Measurements from ENCODE around the gene ANKRD63. TPM values are rescaled to one million over a fixed set of nuclear protein-coding genes. Genes with fewer than 3 reads are reported as not detected.

The ANKRD63 gene
- total and polyA plus RNA-seq, 2 of the 8 experiments (the other 6 are each of a cell fraction or from before 2014, with no cell fraction given) = 0.18 to 0.26 TPM

DNA sequence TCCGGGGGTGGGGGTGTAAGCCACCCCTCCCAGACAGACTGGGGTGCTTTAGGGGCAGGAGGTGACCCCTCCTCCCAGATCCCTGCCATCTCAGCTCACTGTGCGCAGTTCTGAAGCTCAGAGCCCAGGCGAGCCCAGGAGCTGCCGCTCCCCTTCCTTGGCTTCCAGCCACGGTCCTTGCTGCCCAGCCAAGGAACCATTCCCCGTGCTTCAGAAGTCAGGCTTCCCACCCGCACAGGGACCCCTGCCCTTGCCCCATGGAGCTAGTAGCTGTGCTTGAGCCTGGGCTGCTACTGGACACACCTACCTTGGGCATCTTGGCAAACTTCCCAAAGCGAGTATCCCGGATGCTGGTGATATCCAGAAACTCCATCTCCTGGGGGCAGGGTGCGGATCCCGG lies 20.1 kb upstream of the ANKRD63 start (continued):
- TF ChIP-seq, protein P1, sequence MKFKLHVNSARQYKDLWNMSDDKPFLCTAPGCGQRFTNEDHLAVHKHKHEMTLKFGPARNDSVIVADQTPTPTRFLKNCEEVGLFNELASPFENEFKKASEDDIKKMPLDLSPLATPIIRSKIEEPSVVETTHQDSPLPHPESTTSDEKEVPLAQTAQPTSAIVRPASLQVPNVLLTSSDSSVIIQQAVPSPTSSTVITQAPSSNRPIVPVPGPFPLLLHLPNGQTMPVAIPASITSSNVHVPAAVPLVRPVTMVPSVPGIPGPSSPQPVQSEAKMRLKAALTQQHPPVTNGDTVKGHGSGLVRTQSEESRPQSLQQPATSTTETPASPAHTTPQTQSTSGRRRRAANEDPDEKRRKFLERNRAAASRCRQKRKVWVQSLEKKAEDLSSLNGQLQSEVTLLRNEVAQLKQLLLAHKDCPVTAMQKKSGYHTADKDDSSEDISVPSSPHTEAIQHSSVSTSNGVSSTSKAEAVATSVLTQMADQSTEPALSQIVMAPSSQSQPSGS (IDR thresholded peaks at IDR 0.05; ENCODE audit: low read length) = no peak
- no peak for TF ChIP-seq POU5F1 (IDR thresholded peaks at IDR 0.05; ENCODE audit: low read depth, low read length)
- TF ChIP-seq, protein P2, sequence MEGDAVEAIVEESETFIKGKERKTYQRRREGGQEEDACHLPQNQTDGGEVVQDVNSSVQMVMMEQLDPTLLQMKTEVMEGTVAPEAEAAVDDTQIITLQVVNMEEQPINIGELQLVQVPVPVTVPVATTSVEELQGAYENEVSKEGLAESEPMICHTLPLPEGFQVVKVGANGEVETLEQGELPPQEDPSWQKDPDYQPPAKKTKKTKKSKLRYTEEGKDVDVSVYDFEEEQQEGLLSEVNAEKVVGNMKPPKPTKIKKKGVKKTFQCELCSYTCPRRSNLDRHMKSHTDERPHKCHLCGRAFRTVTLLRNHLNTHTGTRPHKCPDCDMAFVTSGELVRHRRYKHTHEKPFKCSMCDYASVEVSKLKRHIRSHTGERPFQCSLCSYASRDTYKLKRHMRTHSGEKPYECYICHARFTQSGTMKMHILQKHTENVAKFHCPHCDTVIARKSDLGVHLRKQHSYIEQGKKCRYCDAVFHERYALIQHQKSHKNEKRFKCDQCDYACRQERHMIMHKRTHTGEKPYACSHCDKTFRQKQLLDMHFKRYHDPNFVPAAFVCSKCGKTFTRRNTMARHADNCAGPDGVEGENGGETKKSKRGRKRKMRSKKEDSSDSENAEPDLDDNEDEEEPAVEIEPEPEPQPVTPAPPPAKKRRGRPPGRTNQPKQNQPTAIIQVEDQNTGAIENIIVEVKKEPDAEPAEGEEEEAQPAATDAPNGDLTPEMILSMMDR (IDR thresholded peaks at IDR 0.05; ENCODE audit: control extremely low read depth in 1 of 3, insufficient read depth in 1 of 3, low read depth in 1 of 3, low read length in 3 of 3) = no peak
- TF ChIP-seq BCL11A (IDR thresholded peaks at IDR 0.05; ENCODE audit: low read depth in 2 of 2, low read length in 2 of 2) = no peak
- TF ChIP-seq, protein P3, sequence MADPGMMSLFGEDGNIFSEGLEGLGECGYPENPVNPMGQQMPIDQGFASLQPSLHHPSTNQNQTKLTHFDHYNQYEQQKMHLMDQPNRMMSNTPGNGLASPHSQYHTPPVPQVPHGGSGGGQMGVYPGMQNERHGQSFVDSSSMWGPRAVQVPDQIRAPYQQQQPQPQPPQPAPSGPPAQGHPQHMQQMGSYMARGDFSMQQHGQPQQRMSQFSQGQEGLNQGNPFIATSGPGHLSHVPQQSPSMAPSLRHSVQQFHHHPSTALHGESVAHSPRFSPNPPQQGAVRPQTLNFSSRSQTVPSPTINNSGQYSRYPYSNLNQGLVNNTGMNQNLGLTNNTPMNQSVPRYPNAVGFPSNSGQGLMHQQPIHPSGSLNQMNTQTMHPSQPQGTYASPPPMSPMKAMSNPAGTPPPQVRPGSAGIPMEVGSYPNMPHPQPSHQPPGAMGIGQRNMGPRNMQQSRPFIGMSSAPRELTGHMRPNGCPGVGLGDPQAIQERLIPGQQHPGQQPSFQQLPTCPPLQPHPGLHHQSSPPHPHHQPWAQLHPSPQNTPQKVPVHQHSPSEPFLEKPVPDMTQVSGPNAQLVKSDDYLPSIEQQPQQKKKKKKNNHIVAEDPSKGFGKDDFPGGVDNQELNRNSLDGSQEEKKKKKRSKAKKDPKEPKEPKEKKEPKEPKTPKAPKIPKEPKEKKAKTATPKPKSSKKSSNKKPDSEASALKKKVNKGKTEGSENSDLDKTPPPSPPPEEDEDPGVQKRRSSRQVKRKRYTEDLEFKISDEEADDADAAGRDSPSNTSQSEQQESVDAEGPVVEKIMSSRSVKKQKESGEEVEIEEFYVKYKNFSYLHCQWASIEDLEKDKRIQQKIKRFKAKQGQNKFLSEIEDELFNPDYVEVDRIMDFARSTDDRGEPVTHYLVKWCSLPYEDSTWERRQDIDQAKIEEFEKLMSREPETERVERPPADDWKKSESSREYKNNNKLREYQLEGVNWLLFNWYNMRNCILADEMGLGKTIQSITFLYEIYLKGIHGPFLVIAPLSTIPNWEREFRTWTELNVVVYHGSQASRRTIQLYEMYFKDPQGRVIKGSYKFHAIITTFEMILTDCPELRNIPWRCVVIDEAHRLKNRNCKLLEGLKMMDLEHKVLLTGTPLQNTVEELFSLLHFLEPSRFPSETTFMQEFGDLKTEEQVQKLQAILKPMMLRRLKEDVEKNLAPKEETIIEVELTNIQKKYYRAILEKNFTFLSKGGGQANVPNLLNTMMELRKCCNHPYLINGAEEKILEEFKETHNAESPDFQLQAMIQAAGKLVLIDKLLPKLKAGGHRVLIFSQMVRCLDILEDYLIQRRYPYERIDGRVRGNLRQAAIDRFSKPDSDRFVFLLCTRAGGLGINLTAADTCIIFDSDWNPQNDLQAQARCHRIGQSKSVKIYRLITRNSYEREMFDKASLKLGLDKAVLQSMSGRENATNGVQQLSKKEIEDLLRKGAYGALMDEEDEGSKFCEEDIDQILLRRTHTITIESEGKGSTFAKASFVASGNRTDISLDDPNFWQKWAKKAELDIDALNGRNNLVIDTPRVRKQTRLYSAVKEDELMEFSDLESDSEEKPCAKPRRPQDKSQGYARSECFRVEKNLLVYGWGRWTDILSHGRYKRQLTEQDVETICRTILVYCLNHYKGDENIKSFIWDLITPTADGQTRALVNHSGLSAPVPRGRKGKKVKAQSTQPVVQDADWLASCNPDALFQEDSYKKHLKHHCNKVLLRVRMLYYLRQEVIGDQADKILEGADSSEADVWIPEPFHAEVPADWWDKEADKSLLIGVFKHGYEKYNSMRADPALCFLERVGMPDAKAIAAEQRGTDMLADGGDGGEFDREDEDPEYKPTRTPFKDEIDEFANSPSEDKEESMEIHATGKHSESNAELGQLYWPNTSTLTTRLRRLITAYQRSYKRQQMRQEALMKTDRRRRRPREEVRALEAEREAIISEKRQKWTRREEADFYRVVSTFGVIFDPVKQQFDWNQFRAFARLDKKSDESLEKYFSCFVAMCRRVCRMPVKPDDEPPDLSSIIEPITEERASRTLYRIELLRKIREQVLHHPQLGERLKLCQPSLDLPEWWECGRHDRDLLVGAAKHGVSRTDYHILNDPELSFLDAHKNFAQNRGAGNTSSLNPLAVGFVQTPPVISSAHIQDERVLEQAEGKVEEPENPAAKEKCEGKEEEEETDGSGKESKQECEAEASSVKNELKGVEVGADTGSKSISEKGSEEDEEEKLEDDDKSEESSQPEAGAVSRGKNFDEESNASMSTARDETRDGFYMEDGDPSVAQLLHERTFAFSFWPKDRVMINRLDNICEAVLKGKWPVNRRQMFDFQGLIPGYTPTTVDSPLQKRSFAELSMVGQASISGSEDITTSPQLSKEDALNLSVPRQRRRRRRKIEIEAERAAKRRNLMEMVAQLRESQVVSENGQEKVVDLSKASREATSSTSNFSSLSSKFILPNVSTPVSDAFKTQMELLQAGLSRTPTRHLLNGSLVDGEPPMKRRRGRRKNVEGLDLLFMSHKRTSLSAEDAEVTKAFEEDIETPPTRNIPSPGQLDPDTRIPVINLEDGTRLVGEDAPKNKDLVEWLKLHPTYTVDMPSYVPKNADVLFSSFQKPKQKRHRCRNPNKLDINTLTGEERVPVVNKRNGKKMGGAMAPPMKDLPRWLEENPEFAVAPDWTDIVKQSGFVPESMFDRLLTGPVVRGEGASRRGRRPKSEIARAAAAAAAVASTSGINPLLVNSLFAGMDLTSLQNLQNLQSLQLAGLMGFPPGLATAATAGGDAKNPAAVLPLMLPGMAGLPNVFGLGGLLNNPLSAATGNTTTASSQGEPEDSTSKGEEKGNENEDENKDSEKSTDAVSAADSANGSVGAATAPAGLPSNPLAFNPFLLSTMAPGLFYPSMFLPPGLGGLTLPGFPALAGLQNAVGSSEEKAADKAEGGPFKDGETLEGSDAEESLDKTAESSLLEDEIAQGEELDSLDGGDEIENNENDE (IDR thresholded peaks at IDR 0.05; ENCODE audit: insufficient replicate concordance, low read length) = no peak
- no peak for TF ChIP-seq CREB1 (IDR thresholded peaks at IDR 0.05)
- no peak for TF ChIP-seq KDM5A (IDR thresholded peaks at IDR 0.05; ENCODE audit: low read length)
- TF ChIP-seq SIX5 (IDR thresholded peaks at IDR 0.05; ENCODE audit: low read depth, low read length) = no peak

Data from H1 (cell line).